Stimulated activated naive CD8-positive, alpha-beta T cell treated with anti-CD3 and anti-CD28 coated beads, Interleukin-15, Interleukin-2, amounts not matched to agents 100 U/mL and 50 U/mL, for 24 hours (primary cell): Measurements from ENCODE around the gene THSD7B.
"Not testable (repeated sequence)": the region's sequence is repeated elsewhere in the genome, so short reads cannot be mapped to it uniquely, and the experiment has no call there.

Source experiments
- ATAC-seq: fragments of 150-1000 bp; cut with Tn5 transposase; one replicate; pipeline ENCODE4 v1.10.0; 2021
- DNase-seq: peaks from one replicate; pipeline ENCODE4 v3.0.0; 2021

The THSD7B gene, protein sequence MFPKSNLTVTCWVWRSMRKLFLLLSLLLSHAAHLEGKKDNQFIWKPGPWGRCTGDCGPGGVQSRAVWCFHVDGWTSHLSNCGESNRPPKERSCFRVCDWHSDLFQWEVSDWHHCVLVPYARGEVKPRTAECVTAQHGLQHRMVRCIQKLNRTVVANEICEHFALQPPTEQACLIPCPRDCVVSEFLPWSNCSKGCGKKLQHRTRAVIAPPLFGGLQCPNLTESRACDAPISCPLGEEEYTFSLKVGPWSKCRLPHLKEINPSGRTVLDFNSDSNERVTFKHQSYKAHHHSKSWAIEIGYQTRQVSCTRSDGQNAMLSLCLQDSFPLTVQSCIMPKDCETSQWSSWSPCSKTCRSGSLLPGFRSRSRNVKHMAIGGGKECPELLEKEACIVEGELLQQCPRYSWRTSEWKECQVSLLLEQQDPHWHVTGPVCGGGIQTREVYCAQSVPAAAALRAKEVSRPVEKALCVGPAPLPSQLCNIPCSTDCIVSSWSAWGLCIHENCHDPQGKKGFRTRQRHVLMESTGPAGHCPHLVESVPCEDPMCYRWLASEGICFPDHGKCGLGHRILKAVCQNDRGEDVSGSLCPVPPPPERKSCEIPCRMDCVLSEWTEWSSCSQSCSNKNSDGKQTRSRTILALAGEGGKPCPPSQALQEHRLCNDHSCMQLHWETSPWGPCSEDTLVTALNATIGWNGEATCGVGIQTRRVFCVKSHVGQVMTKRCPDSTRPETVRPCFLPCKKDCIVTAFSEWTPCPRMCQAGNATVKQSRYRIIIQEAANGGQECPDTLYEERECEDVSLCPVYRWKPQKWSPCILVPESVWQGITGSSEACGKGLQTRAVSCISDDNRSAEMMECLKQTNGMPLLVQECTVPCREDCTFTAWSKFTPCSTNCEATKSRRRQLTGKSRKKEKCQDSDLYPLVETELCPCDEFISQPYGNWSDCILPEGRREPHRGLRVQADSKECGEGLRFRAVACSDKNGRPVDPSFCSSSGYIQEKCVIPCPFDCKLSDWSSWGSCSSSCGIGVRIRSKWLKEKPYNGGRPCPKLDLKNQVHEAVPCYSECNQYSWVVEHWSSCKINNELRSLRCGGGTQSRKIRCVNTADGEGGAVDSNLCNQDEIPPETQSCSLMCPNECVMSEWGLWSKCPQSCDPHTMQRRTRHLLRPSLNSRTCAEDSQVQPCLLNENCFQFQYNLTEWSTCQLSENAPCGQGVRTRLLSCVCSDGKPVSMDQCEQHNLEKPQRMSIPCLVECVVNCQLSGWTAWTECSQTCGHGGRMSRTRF (N-terminal part only)

DNA sequence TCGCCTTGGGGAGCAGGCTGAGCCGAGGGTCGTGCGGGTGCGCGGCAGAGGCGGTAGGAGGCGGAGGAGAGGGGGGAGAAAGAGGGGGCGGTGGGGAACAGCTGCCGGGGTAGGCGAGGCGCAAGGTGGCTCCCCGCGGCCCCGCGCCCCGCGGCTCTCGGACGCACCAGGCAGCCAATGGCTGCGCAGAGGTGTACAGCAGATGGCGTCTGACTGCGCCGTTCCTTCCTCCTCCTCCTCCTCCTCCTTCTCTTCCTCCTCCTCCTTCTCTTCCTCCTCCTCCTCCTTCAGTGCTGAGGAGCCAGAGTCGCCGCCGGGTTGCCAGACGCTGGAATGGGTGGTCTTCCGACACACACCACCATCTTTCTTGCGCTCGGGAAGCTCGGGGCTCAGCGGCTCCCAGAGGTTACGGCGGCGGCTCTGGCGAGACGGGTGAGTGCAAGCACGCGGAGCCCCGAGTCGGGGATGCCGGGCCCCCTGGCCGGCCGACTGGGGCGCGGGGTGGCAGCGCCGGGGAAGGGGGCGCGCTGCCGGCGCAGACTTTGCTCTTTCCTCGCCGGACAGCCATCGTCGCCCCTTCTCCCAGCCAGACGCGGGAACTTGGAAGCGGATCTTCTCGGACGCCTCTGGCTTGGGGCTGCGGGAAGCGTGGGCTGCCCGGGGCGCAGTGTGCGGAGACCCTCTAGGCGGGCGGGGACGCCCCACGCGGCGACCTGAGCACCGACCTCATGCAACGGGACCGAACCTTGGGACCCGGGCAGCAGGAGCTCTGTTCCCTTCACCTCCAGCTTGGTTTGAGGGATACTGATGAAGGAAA, at the start of gene THSD7B:
Gene THSD7B (plus strand): TSS at position 290 of the 817 bp plus-strand sequence. CDS start 116,634 bp downstream, outside the sequence.
- no peak for ATAC-seq
- no peak for DNase-seq

DNA sequence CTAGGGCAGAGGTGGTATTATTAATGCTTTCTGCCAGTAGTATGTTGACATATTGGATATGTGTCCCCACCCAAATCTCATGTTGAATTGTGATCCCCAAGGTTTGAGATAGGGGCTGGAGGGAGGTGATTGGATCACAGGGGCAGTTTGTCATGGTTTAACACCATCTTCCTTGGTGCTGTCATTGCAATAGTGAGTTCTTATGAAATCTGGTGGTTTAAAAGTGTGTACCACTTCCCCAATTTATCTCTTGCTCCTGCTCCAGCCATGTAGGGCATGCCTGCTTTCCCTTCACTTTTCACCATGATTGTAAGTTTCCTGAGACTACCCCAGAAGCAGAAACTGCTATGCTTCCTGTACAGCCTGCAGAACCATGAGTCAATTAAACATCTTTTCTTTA, 47.1 kb upstream of the THSD7B start:
- no peak for ATAC-seq

DNA sequence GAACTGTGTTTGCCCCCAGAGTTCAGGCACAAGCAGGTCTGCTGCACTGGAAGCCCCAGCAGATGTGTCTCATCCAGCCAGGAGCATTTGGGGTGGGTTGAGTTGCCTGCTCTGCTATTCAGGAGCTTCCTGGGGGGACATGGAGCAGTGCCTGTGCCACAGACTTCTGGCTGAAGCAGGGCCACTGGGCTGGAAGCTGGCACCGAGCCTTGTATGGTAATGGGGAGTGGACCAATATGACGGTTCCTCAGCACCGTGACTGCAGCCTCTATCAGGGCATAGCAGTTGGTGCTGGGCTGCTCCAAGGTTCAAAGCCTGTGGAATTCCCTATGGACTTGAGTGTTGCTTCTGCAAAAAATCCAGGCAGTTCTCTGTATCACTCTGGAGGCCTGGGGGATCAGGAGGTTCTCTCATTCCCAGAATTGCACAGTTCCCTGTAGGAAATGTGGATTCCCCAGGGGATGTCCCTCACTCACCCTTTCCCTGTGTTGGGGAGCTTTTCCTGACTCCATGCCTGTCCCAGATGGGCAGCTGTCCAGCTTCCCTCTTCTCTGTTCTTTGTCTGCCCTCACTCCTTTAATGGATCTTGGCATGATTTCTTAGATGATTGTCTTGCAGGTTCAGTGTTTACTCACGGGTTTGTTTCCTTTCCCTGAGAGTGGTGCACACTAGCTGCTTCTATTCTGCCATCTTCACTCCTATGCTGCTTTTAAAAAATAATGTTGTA, 37.2 kb upstream of the THSD7B start:
- ATAC-seq (no peak), DNase-seq (no peak)

More for the DNA sequence above, 47.1 kb upstream of the THSD7B start:
- no peak for DNase-seq

DNA sequence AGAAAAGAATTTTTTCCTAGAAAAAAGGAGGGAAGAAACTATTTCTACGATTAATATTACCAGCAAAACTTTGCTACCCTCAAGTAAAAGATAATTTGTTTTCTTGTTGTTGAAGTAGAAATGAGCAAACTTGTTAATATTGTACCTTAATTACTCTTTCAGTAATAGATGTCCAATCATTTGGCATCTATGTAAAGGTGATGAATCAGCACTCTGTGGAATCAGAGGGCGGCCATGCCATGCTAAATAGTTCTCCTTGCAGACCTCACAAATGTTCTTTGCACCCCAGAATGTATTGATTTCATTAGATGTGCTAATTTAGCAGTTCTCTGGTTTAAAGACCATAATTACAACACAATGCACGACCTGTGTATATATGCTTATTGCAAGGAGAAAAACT, 29.1 kb upstream of the THSD7B start:
- ATAC-seq (no peak), DNase-seq (no peak)

DNA sequence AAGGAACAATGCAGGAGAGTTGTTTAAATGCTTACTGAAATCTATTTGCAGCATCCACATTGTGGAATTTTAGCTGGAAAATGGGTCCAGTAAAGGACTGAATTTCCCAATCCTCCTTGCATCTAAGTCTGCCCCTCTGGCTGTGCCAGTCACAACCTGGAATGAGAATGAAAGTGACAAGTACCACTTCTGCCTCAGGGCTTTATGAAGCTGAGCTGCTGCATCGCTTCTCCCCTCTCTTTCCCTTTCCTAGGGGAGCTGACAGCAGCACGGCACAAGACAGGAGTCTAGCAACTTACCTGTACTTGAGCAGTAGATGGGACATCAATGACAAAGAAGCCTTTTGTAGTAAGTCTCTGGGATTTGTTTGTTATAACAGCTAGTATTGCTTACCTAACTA, 27.3 kb upstream of the THSD7B start:
- DNase-seq (no peak), ATAC-seq (no peak)

DNA sequence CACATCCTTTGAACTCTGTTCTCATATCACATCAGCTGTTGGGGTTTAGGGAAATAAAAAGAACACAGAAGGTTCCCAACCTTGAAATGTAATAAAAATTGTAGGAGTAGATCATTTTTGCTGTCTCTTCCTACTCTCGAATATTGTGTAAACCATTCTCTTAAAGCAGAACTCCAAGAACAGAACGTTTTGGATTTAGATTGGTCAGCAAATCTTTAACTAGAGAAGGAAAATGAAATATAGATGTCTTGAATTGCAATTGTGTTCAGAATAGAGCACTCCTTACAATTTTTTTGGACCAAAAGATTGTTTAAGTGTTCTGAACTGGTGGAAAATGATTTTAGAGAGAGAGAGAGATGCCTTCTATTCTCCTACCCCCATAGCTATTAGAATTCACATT, 23.9 kb upstream of the THSD7B start:
- ATAC-seq (no peak), DNase-seq (no peak)

DNA sequence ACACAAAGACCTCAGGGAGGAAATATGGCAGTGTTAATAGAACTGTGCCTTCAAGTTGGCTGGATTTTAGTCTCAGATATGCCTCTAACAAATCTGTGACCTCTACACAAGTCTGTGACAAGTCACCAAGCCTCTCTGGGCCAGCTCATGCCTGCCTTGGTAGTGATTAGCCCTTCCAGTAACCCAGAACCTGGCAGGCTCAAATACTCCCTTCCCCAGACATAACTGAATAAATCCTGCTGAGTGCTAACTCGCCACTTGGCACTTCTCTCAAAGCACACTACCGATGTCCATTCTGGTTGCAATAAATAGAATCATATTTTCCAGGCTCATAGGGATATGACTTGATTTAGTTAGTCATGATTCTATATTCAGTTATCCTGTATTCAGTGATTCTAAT, 15.3 kb upstream of the THSD7B start:
- DNase-seq: no peak
- no peak for ATAC-seq

DNA sequence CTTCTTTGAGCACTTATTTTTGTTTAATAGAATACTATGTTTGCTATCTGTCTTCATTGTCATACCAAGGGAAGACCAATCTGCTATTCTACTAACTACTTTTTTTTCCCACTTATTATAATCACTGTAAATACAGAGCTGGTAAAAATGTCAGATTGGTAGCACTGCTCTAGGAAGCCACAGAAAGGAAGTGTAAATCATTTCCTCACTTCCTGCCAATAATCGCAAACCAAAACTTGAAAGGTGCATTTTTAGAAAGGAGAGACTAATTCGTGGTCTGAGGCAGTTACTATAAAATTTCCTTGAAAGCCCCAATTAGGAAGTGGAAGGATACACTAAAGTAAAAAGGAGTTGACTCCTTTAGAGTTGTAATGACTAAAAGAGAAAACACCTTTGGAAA, 13.9 kb upstream of the THSD7B start:
- ATAC-seq (no peak), DNase-seq (no peak)

DNA sequence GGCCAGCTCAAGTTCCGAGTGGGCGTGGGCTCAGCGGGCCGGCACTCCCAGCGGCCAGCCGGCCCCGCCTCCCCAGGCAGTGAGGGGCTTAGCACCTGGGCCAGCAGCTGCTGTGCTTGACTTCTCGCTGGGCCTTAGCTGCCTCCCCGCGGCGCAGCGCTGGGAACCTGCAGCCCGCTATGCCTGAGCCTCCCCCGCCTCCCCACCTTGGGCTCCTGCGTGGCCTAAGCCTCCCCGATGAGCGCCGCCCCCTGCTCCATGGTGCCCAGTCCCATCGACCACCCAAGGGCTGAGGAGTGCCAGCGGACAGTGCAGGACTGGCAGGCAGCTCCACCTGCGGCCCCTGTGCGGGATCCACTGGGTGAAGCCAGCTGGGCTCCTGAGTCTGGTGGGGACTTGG, 6.8 kb upstream of the THSD7B start:
- DNase-seq, ATAC-seq: not testable (repeated sequence)

DNA sequence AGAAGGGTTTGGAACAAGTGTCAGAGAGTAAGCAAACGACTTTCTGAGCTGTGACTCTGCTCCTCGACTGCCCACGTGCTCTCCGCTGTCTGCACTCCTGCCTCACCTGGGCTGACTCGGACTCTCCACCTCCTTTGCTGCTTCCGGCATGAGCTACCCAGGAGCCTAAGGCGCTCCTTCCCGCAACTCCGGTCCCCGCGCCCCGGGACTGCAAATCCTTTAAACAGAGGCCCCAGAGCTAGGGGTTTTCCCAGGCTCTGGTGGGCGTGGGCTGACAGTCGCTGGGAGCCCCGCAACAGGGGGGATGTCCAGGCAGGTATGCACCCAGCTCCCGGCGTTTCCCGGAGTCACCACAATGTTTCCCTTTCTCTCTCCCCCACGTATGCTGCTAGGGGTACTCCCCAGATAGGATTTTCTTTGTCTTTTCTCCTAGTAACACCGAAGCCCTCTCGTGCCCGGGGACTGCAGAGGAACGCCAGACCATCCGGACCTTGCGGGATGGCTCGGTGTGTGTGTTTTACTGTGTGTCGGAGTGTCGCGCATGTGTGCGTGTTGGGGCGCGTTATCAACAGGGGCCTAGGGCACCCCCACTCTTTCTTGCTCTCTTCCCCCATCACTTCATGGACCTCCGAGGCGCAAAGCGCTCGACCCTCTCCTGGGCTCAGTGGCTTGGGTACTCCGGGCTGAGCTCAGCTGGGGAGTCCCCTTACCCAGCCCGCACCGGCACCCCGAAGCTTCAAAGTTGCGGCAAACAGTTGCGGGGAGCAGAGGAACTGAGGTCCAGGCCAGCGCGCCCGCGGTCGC, 691 bp upstream of the THSD7B start:
- no peak for ATAC-seq
- no peak for DNase-seq

DNA sequence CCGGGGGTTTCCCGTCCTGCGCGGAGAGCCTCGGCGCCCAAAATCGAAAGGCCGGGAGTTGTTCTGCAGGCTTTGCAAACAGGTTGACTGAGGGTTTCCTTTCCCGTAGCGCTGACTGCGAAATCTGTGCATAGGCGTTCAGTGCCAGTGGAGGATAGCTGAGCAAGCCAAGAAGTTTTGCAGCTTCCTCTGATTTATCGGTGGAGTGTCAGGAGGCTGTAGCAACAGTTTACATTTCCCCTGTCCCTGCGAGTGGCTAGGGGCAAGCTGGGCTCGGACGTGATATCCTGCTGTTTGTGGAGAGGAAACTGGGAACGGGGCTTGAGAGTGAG, 694 bp downstream of the THSD7B start:
- ATAC-seq (no peak), DNase-seq (no peak)

DNA sequence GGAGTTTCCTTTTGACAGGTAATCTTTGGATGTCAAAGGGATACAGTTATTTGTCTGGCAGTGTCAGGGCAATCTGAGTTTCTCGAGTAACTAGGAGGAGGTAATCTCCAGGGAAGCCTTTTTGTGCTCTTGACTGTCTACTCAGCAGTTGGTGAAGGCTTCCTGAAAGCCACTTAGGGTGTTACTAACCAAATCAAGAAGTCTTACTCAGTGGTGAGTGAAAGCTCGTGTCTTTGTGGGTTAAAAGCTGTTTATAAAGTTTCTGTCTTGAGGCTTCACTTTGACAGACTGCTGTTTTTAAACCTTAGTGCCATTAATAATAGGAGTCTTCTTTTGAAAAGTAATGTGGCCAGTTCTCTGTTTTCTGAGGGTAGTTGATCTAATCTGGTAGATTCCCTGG, 1.7 kb downstream of the THSD7B start:
- ATAC-seq: no peak
- no peak for DNase-seq

DNA sequence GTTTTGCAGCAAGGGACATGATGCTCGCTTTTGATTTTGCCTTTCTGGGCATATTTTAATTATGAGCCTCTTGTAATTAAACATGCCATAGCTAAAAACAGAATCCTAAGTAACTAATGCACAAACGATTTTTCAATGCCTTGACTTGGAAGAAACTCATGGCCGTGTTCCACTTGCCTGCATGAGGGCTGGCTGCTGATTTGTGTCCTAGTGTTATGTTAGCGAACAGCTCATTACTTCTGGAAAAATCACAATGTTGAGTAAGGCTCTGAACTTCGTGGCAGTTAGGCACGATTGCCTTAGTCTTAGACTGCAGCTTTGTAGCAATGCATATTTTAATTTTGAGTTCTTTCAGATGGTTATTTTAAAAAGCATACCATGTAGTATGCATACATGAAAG, 4.5 kb downstream of the THSD7B start:
- ATAC-seq: no peak
- DNase-seq: no peak

DNA sequence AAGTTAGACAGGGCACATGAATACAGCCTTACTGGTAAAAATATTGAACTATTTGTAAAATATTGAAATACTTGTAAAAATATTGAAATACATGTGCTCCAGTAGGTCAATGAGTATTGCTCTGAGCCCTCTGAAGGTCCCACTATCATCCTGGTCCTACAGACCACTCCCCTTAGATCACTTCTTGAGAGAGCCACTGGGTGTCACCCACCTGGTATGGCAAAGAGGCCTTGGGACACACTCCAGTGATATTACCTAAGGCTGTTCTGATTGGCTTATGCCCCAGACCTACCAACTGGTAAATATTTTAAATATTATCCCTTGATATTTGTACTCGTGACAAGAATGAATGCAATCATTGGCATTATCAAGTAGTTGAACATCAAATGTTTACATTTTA, 5.0 kb downstream of the THSD7B start:
- DNase-seq (no peak), ATAC-seq (no peak)

DNA sequence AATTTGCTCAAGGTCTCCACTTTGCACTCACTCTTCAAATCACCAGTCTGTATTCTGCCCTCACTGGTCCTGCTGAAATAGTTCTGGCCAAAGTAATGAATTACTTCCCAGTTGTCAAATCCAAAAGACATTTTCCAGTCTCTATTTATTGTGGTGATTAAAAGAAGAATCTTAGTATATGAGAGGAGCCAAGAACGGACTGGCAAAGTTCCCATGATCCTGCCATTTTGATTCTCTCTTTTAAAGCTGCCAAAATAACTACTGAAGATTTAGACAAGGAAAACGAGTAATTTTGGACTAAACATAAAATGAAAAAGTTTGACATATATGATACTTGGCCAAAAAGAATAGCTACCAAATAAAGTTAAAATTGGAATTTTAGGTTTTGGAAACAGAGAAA, 12.0 kb downstream of the THSD7B start:
- no peak for DNase-seq
- no peak for ATAC-seq

DNA sequence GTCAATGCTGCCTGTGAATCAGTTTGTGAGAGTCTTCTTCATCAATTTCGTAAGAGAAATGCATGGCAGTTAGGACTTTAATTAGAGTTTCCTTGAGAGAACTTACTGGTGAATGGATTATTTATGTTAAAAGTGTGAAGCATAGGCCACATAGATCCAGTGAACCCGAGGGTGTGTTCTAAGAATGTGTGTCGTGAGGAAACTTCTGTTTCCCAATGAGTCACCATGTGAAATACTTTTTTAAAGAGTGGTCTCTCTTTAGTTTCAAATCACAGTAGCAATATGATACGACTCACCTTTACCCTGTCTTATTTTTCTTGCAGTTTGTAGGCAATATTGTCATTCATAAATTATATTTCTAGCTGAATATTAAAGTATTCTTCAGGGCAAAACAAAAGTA, 18.5 kb downstream of the THSD7B start:
- no peak for ATAC-seq
- no peak for DNase-seq

DNA sequence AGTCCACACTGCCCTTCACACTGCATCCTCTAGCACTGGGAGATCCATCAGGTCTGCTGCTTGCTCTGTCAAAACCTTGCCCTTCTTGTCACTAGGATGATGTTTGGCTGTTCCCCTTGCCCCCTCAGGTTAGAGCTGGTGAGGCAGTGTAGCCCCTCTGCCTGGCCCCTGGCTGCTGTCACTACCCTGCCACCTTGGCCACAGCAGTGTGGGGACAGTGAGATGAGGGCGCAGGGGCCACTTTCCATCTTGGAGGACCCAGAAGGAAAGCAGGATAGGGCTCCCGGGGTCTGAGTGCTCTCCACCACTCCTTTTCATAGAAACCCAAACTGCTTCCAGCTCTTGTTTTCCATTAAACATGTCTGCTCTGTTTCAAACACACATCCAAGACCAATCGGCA, 19.9 kb downstream of the THSD7B start:
- no peak for DNase-seq
- ATAC-seq: no peak

DNA sequence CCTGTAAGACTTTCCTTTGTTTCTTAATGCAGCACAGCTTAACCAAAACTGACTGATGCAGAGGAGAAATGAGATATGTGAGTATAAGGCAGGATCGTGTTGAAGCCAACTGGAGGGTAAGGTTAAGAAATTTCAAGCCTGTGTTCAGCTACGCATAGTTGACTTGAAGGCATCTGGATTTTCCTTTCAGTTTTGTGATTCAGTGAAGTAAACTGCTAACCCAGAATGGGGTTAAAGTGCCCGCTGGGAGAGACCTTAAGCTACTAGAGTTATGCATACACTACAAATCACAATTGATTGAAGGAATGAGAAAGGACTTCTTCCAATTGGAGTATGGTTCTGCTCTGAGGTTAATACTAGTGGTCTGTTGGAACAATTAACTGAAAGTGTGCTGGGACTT, 22.6 kb downstream of the THSD7B start:
- DNase-seq (no peak), ATAC-seq (no peak)

DNA sequence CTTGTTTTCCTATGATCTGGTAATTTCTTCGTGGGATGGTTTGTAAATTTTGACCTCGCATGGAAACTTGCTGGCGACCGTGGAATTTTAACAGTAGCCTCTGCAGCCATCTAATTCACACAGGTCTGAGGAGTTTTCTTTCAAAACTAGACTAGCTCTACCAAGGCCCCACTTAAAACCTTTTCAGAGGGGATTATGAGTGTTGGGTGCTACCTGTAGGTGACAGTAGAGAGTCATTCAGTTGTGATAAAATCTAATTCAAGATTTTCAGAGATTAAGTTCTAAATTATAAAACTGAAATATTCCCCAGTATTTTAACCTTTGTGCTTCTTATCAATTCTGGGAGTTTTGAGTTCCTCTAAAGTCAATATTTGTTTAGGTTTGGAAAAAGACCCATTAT, 31.0 kb downstream of the THSD7B start:
- DNase-seq (no peak), ATAC-seq (no peak)

DNA sequence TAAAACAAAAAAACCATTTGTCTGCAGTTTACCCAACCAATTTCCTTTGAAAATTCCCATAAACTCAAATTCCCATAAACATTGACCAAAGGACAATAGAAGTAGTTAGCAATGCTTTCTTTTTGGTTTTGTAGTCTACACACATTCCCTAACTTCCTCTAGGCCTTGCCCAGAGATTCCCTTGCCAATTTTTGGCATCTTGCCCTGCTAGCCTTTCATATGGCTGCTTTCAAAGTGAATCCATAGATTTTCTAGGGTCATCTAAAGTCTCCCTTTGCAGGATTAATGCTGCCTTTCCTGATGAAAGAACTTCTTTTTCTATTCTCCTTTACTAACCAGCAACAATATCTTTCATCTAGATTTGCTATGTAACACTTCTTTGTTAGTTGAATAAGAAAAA, 33.4 kb downstream of the THSD7B start:
- ATAC-seq (no peak), DNase-seq (no peak)
